ENCODE measurements around the gene RPS21.
"Not testable (repeated sequence)": the region's sequence is repeated elsewhere in the genome, so short reads cannot be mapped to it uniquely, and the experiment has no call there.

Gene RPS21

GRCh38 chr20:62365814-62366369, 21.0 kb upstream of the RPS21 start:
- peak; percentile 44 for DNase-seq

GRCh38 chr20:62366370-62367135, 20.4 kb upstream of the RPS21 start:
- peak; percentile 41 for DNase-seq

- DNase-seq, result no peak
Measured at GRCh38 chr20:62367136-62367632, 19.7 kb upstream of the RPS21 start, which contains the start of gene LAMA5. TSS of gene LAMA5 (minus strand) at chr20:62367312. CDS start at chr20:62367245, 67 bp downstream.

- peak; percentile 63 for DNase-seq
Measured at GRCh38 chr20:62367633-62368391, 19.1 kb upstream of the RPS21 start.

- DNase-seq, result peak; percentile 31
Measured at GRCh38 chr20:62368392-62368975, 18.4 kb upstream of the RPS21 start.

GRCh38 chr20:62368976-62369814, 17.7 kb upstream of the RPS21 start:
- DNase-seq, result no peak

GRCh38 chr20:62369815-62370114, 17.1 kb upstream of the RPS21 start:
- DNase-seq, result no peak

GRCh38 chr20:62370115-62370806, 16.6 kb upstream of the RPS21 start:
- DNase-seq, result no peak

- peak; percentile 41 for DNase-seq
Measured at GRCh38 chr20:62370807-62371587, 15.9 kb upstream of the RPS21 start.

- no peak for DNase-seq
Measured at GRCh38 chr20:62371588-62372041, 15.3 kb upstream of the RPS21 start.

GRCh38 chr20:62372042-62372993, 14.6 kb upstream of the RPS21 start:
- no peak for DNase-seq

- not testable (repeated sequence) for DNase-seq
Measured at GRCh38 chr20:62373631-62374179, 13.2 kb upstream of the RPS21 start.

- DNase-seq, result no peak
Measured at GRCh38 chr20:62374331-62375152, 12.4 kb upstream of the RPS21 start.

GRCh38 chr20:62376112-62377063, 10.5 kb upstream of the RPS21 start:
- DNase-seq, result no peak

GRCh38 chr20:62377064-62377461, 9.8 kb upstream of the RPS21 start:
- no peak for DNase-seq

- no peak for DNase-seq
Measured at GRCh38 chr20:62377615-62378178, 9.2 kb upstream of the RPS21 start.

GRCh38 chr20:62378215-62378614, 8.7 kb upstream of the RPS21 start:
- peak; percentile 15 for DNase-seq

All from DMS79 (cell line).